ENCODE measurements around the gene ASIC3.
A peak's percentile ranks its signal among the peaks of the same experiment; 100 is the strongest.
"Not testable (repeated sequence)": the region's sequence is repeated elsewhere in the genome, so short reads cannot be mapped to it uniquely, and the experiment has no call there.

Gene ASIC3

GRCh38 chr7:151025924-151026671 is 22.2 kb upstream of the ASIC3 start:
- no peaks in the 10 kb centered on the region for H3K27me3 ChIP-seq (ENCODE audit: insufficient read depth, low read length, poor library complexity)
- WGBS (ENCODE audit: extremely low coverage, insufficient coverage, low lambda C conversion rate) = no CpG with 5 or more reads among the region's 4 CpGs
- H3K79me2 ChIP-seq (ENCODE audit: control insufficient read depth, insufficient read depth, low read length) = no peaks in the 10 kb centered on the region
- no peak overlapping the region for H3K23ac ChIP-seq (ENCODE audit: low read length)
- H3K4me3 ChIP-seq (ENCODE audit: low read length) = no peak overlapping the region
- no peak overlapping the region for H2AK5ac ChIP-seq (ENCODE audit: low read length)
- no peaks in the 10 kb centered on the region for H3K4me1 ChIP-seq (ENCODE audit: control insufficient read depth, low read depth, low read length)
- H3K56ac ChIP-seq (ENCODE audit: low read length) = no peak overlapping the region
- H3K79me1 ChIP-seq (ENCODE audit: low read length) = no peaks in the 10 kb centered on the region
- H3K4me2 ChIP-seq (ENCODE audit: low read length) = no peak overlapping the region
- H3K18ac ChIP-seq (ENCODE audit: low read length) = no peak overlapping the region
- no peaks in the 10 kb centered on the region for H3K36me3 ChIP-seq (ENCODE audit: control insufficient read depth, insufficient read depth, low read length)
- no peak overlapping the region for H3K9ac ChIP-seq (ENCODE audit: low read length)
- H4K8ac ChIP-seq (ENCODE audit: low read depth, low read length) = no peak overlapping the region
- no peak overlapping the region for H3K4ac ChIP-seq (ENCODE audit: low read depth, low read length)
- peak; percentile 65 for DNase-seq
- no peak overlapping the region for H4K5ac ChIP-seq (ENCODE audit: low read length)
- no peak overlapping the region for H2BK120ac ChIP-seq (ENCODE audit: low read depth, low read length)
- no peak overlapping the region for H2BK15ac ChIP-seq (replicated peaks; ENCODE audit: low read depth)
- no peak overlapping the region for H3K27ac ChIP-seq (ENCODE audit: low read depth, low read length)
- no peak overlapping the region for H2BK5ac ChIP-seq (ENCODE audit: low read length)

GRCh38 chr7:151026771-151027727 is 21.3 kb upstream of the ASIC3 start:
- peak; percentile 84 for DNase-seq
- no CpG with 5 or more reads among the region's 19 CpGs for WGBS (ENCODE audit: extremely low coverage, insufficient coverage, low lambda C conversion rate)
- not testable (repeated sequence) for H2BK15ac ChIP-seq (replicated peaks; ENCODE audit: low read depth)

GRCh38 chr7:151027728-151028130 is 20.6 kb upstream of the ASIC3 start:
- not testable (repeated sequence) for H3K18ac ChIP-seq (ENCODE audit: low read length); H3K79me1 ChIP-seq (ENCODE audit: low read length); H4K5ac ChIP-seq (ENCODE audit: low read length); H3K4ac ChIP-seq (ENCODE audit: low read depth, low read length); H3K4me1 ChIP-seq (ENCODE audit: control insufficient read depth, low read depth, low read length); H3K56ac ChIP-seq (ENCODE audit: low read length); H3K27me3 ChIP-seq (ENCODE audit: insufficient read depth, low read length, poor library complexity); H2BK120ac ChIP-seq (ENCODE audit: low read depth, low read length); H3K79me2 ChIP-seq (ENCODE audit: control insufficient read depth, insufficient read depth, low read length); H3K27ac ChIP-seq (ENCODE audit: low read depth, low read length); H2BK5ac ChIP-seq (ENCODE audit: low read length); H2AK5ac ChIP-seq (ENCODE audit: low read length); H3K36me3 ChIP-seq (ENCODE audit: control insufficient read depth, insufficient read depth, low read length); H4K8ac ChIP-seq (ENCODE audit: low read depth, low read length); H3K23ac ChIP-seq (ENCODE audit: low read length); H3K4me3 ChIP-seq (ENCODE audit: low read length); DNase-seq; H2BK15ac ChIP-seq (replicated peaks; ENCODE audit: low read depth)
- Histone ChIP-seq H3K4me2 (ENCODE audit: low read length) (peak overlapping the region; percentile 51), H3K9ac (ENCODE audit: low read length) (peak overlapping the region; percentile 5)
- no CpG with 5 or more reads among the region's 16 CpGs for WGBS (ENCODE audit: extremely low coverage, insufficient coverage, low lambda C conversion rate)

More at GRCh38 chr7:151026771-151027727, 21.3 kb upstream of the ASIC3 start:
- H2BK5ac ChIP-seq (ENCODE audit: low read length); H2AK5ac ChIP-seq (ENCODE audit: low read length); H3K4me3 ChIP-seq (ENCODE audit: low read length); H3K4me1 ChIP-seq (ENCODE audit: control insufficient read depth, low read depth, low read length); H3K27me3 ChIP-seq (ENCODE audit: insufficient read depth, low read length, poor library complexity); H3K18ac ChIP-seq (ENCODE audit: low read length); H3K36me3 ChIP-seq (ENCODE audit: control insufficient read depth, insufficient read depth, low read length); H2BK120ac ChIP-seq (ENCODE audit: low read depth, low read length); H3K79me2 ChIP-seq (ENCODE audit: control insufficient read depth, insufficient read depth, low read length); H4K5ac ChIP-seq (ENCODE audit: low read length); H4K8ac ChIP-seq (ENCODE audit: low read depth, low read length); H3K79me1 ChIP-seq (ENCODE audit: low read length); H3K4ac ChIP-seq (ENCODE audit: low read depth, low read length); H3K56ac ChIP-seq (ENCODE audit: low read length); H3K9ac ChIP-seq (ENCODE audit: low read length); H3K27ac ChIP-seq (ENCODE audit: low read depth, low read length); H3K4me2 ChIP-seq (ENCODE audit: low read length); H3K23ac ChIP-seq (ENCODE audit: low read length): not testable (repeated sequence)

GRCh38 chr7:151028131-151028947 is 20.0 kb upstream of the ASIC3 start, which contains the start of gene ABCB8:
ABCB8 (plus strand) TSS chr7:151028450; CDS start chr7:151028516, 66 bp downstream.
- Histone ChIP-seq H3K79me2 (ENCODE audit: control insufficient read depth, insufficient read depth, low read length) (no peaks in the 10 kb centered on the region), H3K56ac (ENCODE audit: low read length) (peak within 1 kb of the TSS; percentile 92), H3K27me3 (ENCODE audit: insufficient read depth, low read length, poor library complexity) (no peaks in the 10 kb centered on the region), H3K4me2 (ENCODE audit: low read length) (peak within 1 kb of the TSS; percentile 51), H3K4me1 (ENCODE audit: control insufficient read depth, low read depth, low read length) (no peaks in the 10 kb centered on the region), H3K36me3 (ENCODE audit: control insufficient read depth, insufficient read depth, low read length) (no peaks in the 10 kb centered on the region), H3K4me3 (ENCODE audit: low read length) (peak within 1 kb of the TSS; percentile 83), H3K23ac (ENCODE audit: low read length) (no peak within 1 kb of the TSS), H4K8ac (ENCODE audit: low read depth, low read length) (no peak within 1 kb of the TSS), H3K4ac (ENCODE audit: low read depth, low read length) (no peak within 1 kb of the TSS), H2BK15ac (replicated peaks; ENCODE audit: low read depth) (no peak within 1 kb of the TSS), H2BK120ac (ENCODE audit: low read depth, low read length) (no peak within 1 kb of the TSS), H2BK5ac (ENCODE audit: low read length) (no peak within 1 kb of the TSS), H4K5ac (ENCODE audit: low read length) (no peak within 1 kb of the TSS), H3K27ac (ENCODE audit: low read depth, low read length) (peak within 1 kb of the TSS; percentile 5), H2AK5ac (ENCODE audit: low read length) (no peak within 1 kb of the TSS), H3K79me1 (ENCODE audit: low read length) (no peaks in the 10 kb centered on the region), H3K18ac (ENCODE audit: low read length) (no peak within 1 kb of the TSS), H3K9ac (ENCODE audit: low read length) (peak within 1 kb of the TSS; percentile 80)
- DNase-seq = peak; percentile 100
- no CpG with 5 or more reads among the region's 53 CpGs for WGBS (ENCODE audit: extremely low coverage, insufficient coverage, low lambda C conversion rate)

GRCh38 chr7:151028948-151029501 is 19.3 kb upstream of the ASIC3 start:
- H4K5ac ChIP-seq (ENCODE audit: low read length) = no peak overlapping the region
- no peak overlapping the region for H2BK5ac ChIP-seq (ENCODE audit: low read length)
- no peak for DNase-seq
- no CpG with 5 or more reads among the region's 17 CpGs for WGBS (ENCODE audit: extremely low coverage, insufficient coverage, low lambda C conversion rate)
- H3K36me3 ChIP-seq (ENCODE audit: control insufficient read depth, insufficient read depth, low read length) = no peaks in the 10 kb centered on the region
- H3K79me2 ChIP-seq (ENCODE audit: control insufficient read depth, insufficient read depth, low read length) = no peaks in the 10 kb centered on the region
- peak overlapping the region; percentile 83 for H3K4me3 ChIP-seq (ENCODE audit: low read length)
- H2BK15ac ChIP-seq (replicated peaks; ENCODE audit: low read depth) = no peak overlapping the region
- H3K23ac ChIP-seq (ENCODE audit: low read length) = no peak overlapping the region
- H3K27me3 ChIP-seq (ENCODE audit: insufficient read depth, low read length, poor library complexity) = no peaks in the 10 kb centered on the region
- H2AK5ac ChIP-seq (ENCODE audit: low read length) = no peak overlapping the region
- H3K79me1 ChIP-seq (ENCODE audit: low read length) = no peaks in the 10 kb centered on the region
- peak overlapping the region; percentile 3 for H3K4me2 ChIP-seq (ENCODE audit: low read length)
- no peak overlapping the region for H2BK120ac ChIP-seq (ENCODE audit: low read depth, low read length)
- no peaks in the 10 kb centered on the region for H3K4me1 ChIP-seq (ENCODE audit: control insufficient read depth, low read depth, low read length)
- H3K56ac ChIP-seq (ENCODE audit: low read length) = peak overlapping the region; percentile 75
- H3K27ac ChIP-seq (ENCODE audit: low read depth, low read length) = no peak overlapping the region
- H4K8ac ChIP-seq (ENCODE audit: low read depth, low read length) = no peak overlapping the region
- H3K4ac ChIP-seq (ENCODE audit: low read depth, low read length) = no peak overlapping the region
- H3K18ac ChIP-seq (ENCODE audit: low read length) = no peak overlapping the region
- peak overlapping the region; percentile 80 for H3K9ac ChIP-seq (ENCODE audit: low read length)

All from mesendoderm (in vitro differentiated cells).